Colonic mucosa (tissue), 4 donors: ENCODE data around the gene RCOR2. TPM values are rescaled to one million over a fixed set of nuclear protein-coding genes. Genes with fewer than 3 reads are reported as not detected.

Experiments
- DNase-seq: peaks from one replicate; pipeline ENCODE4 v3.0.0-alpha.2; 2020
- H3K27ac ChIP-seq: fragments of 200-600 bp; one replicate; pipeline ENCODE4 v1.8.0; 2021
- H3K27me3 ChIP-seq: fragments of 200-600 bp; one replicate; pipeline ENCODE4 v1.8.0; 2021
- H3K36me3 ChIP-seq: fragments of 200-600 bp; one replicate; pipeline ENCODE4 v1.8.0; 2021
- H3K4me1 ChIP-seq: fragments of 200-600 bp; one replicate; pipeline ENCODE4 v1.8.0; 2021; ENCODE audit warnings: mild to moderate bottlenecking
- H3K4me3 ChIP-seq: fragments of 200-600 bp; one replicate; pipeline ENCODE4 v1.8.0; 2021
- H3K9ac ChIP-seq, 2 donors: one replicate each; pipeline ENCODE4 v1.7.0; 2013; ENCODE audit warnings: control low read depth in 2 of 2, low read depth in 2 of 2, low read length in 2 of 2
- H3K9me3 ChIP-seq: fragments of 200-600 bp; one replicate; pipeline ENCODE4 v1.8.0; 2021
- intact Hi-C: fragments of 100-400 bp; cut with DNase I; formaldehyde crosslinking; loops from one replicate; pipeline ENCODE4 v1.14.1; 2022
- total RNA-seq, 2 donors: library from RNA; stranded (reverse); fragmentation: NEBNext Ultra II Directional in 1 of 2; extraction: Animal tissue kit (Norgen Biotek cat#: 25700) in 1 of 2; gene quantifications; one replicate each; pipeline ENCODE4 v1.2.1, GENCODE V29; 2021
- TF ChIP-seq, protein P1 (sequence below): fragments of 200-600 bp; IDR thresholded peaks from one replicate; pipeline ENCODE4 v1.8.0; 2022; ENCODE audit warnings: antibody characterized with exemption, mild to moderate bottlenecking
- donor health status: healthy.
- donor health status: DM: no; HTN: no; CAD: no.
- donor health status: DM: no; HTN: no; CAD: no.

RCOR2 gene
- total RNA-seq, 2 donors from 2014 or later = 4.8 to 5.2 TPM

GRCh38 chr11:63941901-63942300 lies 24.9 kb upstream of the RCOR2 start:
- no peak overlapping the region for H3K27ac ChIP-seq
- H3K36me3 ChIP-seq = peaks cover 2% of the 10 kb centered on the region
- H3K27me3 ChIP-seq = no peaks in the 10 kb centered on the region
- TF ChIP-seq, protein P1, sequence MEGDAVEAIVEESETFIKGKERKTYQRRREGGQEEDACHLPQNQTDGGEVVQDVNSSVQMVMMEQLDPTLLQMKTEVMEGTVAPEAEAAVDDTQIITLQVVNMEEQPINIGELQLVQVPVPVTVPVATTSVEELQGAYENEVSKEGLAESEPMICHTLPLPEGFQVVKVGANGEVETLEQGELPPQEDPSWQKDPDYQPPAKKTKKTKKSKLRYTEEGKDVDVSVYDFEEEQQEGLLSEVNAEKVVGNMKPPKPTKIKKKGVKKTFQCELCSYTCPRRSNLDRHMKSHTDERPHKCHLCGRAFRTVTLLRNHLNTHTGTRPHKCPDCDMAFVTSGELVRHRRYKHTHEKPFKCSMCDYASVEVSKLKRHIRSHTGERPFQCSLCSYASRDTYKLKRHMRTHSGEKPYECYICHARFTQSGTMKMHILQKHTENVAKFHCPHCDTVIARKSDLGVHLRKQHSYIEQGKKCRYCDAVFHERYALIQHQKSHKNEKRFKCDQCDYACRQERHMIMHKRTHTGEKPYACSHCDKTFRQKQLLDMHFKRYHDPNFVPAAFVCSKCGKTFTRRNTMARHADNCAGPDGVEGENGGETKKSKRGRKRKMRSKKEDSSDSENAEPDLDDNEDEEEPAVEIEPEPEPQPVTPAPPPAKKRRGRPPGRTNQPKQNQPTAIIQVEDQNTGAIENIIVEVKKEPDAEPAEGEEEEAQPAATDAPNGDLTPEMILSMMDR = no peak
- intact Hi-C loops = loop anchor here (5.0 kb wide), 1 partner anchor 175 kb away; the partner anchor contains the start of gene ZFTA
- H3K4me3 ChIP-seq = no peak overlapping the region
- H3K9ac ChIP-seq = no peak overlapping the region
- H3K4me1 ChIP-seq = peaks cover 3% of the 10 kb centered on the region
- H3K9me3 ChIP-seq = no peaks in the 10 kb centered on the region
- DNase-seq = no peak

- Histone ChIP-seq H3K36me3 (no peaks in the 10 kb centered on the region), H3K27me3 (no peaks in the 10 kb centered on the region), H3K4me1 (peaks cover 3% of the 10 kb centered on the region), H3K27ac (no peak overlapping the region), H3K9me3 (no peaks in the 10 kb centered on the region), H3K4me3 (no peak overlapping the region), H3K9ac (no peak overlapping the region)
- intact Hi-C loops = loop anchor here (5.0 kb wide), 1 partner anchor 173 kb away; the partner anchor contains the start of gene ZFTA
- TF ChIP-seq, protein P1 = no peak
- DNase-seq = no peak
Observed at GRCh38 chr11:63940786-63941185, 23.8 kb upstream of the RCOR2 start.

GRCh38 chr11:63939397-63939891 lies 22.5 kb upstream of the RCOR2 start:
- H3K36me3 ChIP-seq = no peaks in the 10 kb centered on the region
- no peak overlapping the region for H3K27ac ChIP-seq
- no peaks in the 10 kb centered on the region for H3K9me3 ChIP-seq
- peak overlapping the region; percentile 58 for H3K4me3 ChIP-seq
- TF ChIP-seq, protein P1 = no peak
- DNase-seq = peak; percentile 46
- no peaks in the 10 kb centered on the region for H3K27me3 ChIP-seq
- H3K4me1 ChIP-seq = peaks cover 3% of the 10 kb centered on the region
- peak overlapping the region; percentile 76 to 87 for H3K9ac ChIP-seq
- intact Hi-C loops = no loop called here

DNA sequence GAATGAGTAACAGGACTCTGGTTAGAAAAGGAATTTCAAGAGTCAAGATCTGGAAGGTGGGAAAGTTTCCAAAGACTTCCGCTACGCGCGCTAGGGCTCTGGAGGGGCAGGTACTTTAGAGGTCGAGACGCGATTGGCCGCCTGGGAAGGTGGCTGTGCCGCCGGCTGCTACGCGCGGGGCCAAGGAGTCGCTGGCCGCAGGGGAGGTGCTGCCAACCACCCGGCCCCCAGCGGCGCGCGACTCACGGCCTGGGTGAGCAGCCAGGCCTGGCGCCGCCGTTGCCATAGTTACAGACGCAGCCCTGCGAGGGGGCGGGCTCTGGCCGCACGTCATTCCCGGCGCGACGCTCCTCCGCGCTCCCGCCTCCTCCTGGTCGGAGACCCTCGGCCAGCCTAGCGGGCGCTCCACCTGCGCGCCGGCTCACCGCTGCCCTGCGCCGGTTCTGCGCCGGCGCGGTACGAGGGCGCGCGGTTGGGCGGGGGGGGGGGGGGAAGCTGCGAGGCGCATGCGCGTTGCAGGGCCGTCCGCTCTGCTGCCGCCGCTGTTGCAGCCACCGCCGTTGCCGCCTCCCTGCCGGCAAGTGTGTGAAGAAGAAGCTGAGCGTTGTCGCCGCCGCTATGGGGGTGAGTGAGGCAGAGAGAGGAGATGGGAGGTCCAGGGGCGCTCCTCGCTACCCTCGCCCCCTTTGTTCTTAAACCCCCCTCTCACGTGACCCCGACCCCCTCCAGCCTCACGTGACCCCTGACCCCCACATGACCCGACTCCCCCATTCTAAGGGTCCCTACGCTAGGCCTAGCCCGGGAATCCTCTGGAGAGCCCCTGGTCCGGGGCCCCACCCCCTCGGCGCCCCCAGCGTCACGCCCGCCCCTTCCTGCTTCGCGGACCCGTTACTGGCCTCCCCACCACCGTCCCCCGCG lies 21.8 kb upstream of the RCOR2 start, which contains the start of gene NAA40:
TSS of gene NAA40 (plus strand) at position 524 of the 918 bp plus-strand sequence. CDS start at position 619, 95 bp downstream.
- Histone ChIP-seq H3K9me3 (no peaks in the 10 kb centered on the region), H3K4me1 (peaks cover 3% of the 10 kb centered on the region), H3K4me3 (peak within 1 kb of the TSS; percentile 58), H3K9ac (peak within 1 kb of the TSS; percentile 76 to 87), H3K27ac (peak within 1 kb of the TSS; percentile 23), H3K27me3 (no peaks in the 10 kb centered on the region), H3K36me3 (no peaks in the 10 kb centered on the region)
- intact Hi-C loops = no loop called here
- TF ChIP-seq, protein P1 = no peak
- peak; percentile 92 for DNase-seq

- intact Hi-C loops = no loop called here
- Histone ChIP-seq H3K4me3 (peak overlapping the region; percentile 58), H3K9ac (peak overlapping the region in 1 of 2 donors; percentile 75), H3K36me3 (no peaks in the 10 kb centered on the region), H3K27ac (peak overlapping the region; percentile 23), H3K4me1 (no peaks in the 10 kb centered on the region), H3K27me3 (no peaks in the 10 kb centered on the region), H3K9me3 (no peaks in the 10 kb centered on the region)
- DNase-seq = peak; percentile 59
- TF ChIP-seq, protein P1 = no peak
Observed at GRCh38 chr11:63937713-63938478, 20.9 kb upstream of the RCOR2 start.
